ENCODE measurements around the gene TCHP. TPM values are rescaled to one million over a fixed set of nuclear protein-coding genes. Genes with fewer than 3 reads are reported as not detected.
A peak's percentile ranks its signal among the peaks of the same experiment; 100 is the strongest.

The TCHP gene
- total and polyA plus RNA-seq, 2 donors (not counting 1 experiment from before 2014, with no cell fraction given), result 13.4 to 29.4 TPM

DNA sequence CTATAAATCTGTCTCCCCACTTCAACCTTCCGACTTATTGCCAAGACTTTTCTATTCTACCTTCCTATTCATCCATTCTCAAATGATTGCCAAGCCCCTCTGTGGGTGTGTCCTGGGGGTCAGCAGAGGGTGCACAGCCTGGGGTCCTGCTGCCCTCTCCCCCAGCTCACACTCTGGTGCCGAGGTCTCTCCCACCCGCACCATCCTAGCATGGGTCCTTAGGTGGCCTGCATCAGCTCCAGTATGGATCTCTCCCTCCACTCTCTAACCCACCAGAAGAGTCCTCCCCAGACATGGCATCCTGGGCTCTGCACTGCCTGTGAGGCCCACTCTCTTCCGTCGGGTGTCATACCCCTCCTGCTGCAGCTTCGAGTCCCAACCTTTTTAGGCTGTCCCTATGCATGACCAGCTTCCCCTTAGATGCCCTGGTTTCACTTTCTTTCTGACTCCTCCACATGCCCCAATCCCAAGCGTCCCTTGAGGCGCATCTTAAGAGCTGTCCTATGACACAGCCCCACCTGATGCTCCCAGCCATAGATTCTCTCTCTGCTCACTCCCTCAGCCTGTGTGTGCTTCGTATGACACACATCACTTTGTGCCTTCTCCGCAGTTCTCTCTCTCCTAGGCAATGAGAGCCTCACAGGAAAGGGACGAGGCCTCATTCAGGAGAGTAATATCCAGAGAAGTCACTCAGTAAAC lies 52.2 kb downstream of the TCHP start:
- Histone ChIP-seq H3K27ac (ENCODE audit: low read length in 2 of 2) (peak overlapping the region; percentile 24 to 28), H3K27me3 (replicated peaks in 1 of 4; ENCODE audit: control extremely low read depth in 1 of 4, control insufficient read depth in 3 of 4, insufficient read depth in 4 of 4, low read length in 3 of 4) (no peaks in the 10 kb centered on the region), H3K9me3 (ENCODE audit: control extremely low read depth in 1 of 3, control insufficient read depth in 2 of 3, insufficient read depth in 1 of 3, low read length in 2 of 3) (no peaks in the 10 kb centered on the region), H4K20me1 (ENCODE audit: control insufficient read depth, insufficient read depth, low read length, poor library complexity, severe bottlenecking) (no peaks in the 10 kb centered on the region), H3K4me2 (replicated peaks; ENCODE audit: low read depth, low read length, poor library complexity, severe bottlenecking) (no peak overlapping the region), H2AFZ (ENCODE audit: insufficient read depth, low read depth, low read length, poor library complexity, severe bottlenecking) (no peak overlapping the region), H3K4me1 (ENCODE audit: control insufficient read depth in 2 of 2, insufficient read depth in 2 of 2, low read length in 2 of 2) (peaks cover 11 to 16% of the 10 kb centered on the region in 2 donors), H3K79me2 (ENCODE audit: control insufficient read depth, insufficient read depth, low read length) (no peaks in the 10 kb centered on the region), H3K36me3 (replicated peaks in 1 of 2; ENCODE audit: control extremely low read depth in 1 of 2, control insufficient read depth in 1 of 2, extremely low read depth in 1 of 2, insufficient read depth in 2 of 2, low read length in 1 of 2) (peaks cover 27 to 85% of the 10 kb centered on the region in 2 experiments), H3K9ac (ENCODE audit: low read length) (no peak overlapping the region), H3K4me3 (ENCODE audit: control extremely low read depth in 1 of 5, extremely low read depth in 1 of 5, insufficient read depth in 1 of 5, low read depth in 2 of 5, low read length in 4 of 5) (no peak overlapping the region)
- intact Hi-C loops (cut with micrococcal nuclease), result no loop called here
- Mint-ChIP-seq H3K4me3 (peak overlapping the region; percentile 8), H3K4me1 (peaks cover 29% of the 10 kb centered on the region), H3K27me3 (no peaks in the 10 kb centered on the region), H3K27ac (peak overlapping the region; percentile 72), H3K9me3 (ENCODE audit: insufficient read depth) (no peaks in the 10 kb centered on the region)
- DNase-seq (peak; percentile 59), ATAC-seq (ENCODE audit: low read depth) (peak; percentile 81)
- ChIA-PET CTCF (interaction anchor here (1.0 to 1.4 kb wide), 3 partner anchors 22 to 479 kb away, joined by 3 read pairs; no protein-coding TSS in a partner anchor), POLR2A (interaction anchor here (1.4 kb wide), 1 partner anchor 21 kb away, joined by 3 read pairs; no protein-coding TSS in a partner anchor)
- WGBS (ENCODE audit: insufficient coverage), result 68% methylated on average over 11 of the region's 11 CpGs
- TF ChIP-seq EZH2 (IDR thresholded peaks at IDR 0.05; ENCODE audit: borderline replicate concordance, insufficient read depth, low read depth, low read length, poor library complexity, severe bottlenecking) (no peak), CTCF (IDR thresholded peaks at IDR 0.05) (no peak)

DNA sequence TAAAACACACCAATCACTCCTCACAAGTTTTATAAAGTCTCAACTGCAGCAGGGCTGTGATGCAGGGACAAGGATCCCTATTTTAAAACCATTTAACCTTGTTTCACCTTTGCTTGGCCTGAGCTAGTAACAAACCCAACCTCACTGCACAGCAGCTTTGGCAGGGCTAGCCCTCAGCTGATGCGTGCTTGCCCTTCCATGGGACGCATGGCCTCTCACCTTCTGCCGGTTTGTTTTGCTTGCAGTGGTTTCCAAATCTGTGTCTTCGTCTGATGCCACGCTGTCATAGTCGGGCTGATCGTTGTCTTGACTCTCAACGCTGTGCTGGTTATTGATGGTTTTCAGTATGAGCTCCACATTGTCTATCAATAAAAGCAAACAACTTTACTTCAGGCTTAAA lies 52.8 kb downstream of the TCHP start:
- Histone ChIP-seq H3K27ac (ENCODE audit: low read length in 2 of 2) (peak overlapping the region in 1 of 2 donors; percentile 24), H3K9ac (ENCODE audit: low read length) (no peak overlapping the region), H3K4me3 (ENCODE audit: control extremely low read depth in 1 of 5, extremely low read depth in 1 of 5, insufficient read depth in 1 of 5, low read depth in 2 of 5, low read length in 4 of 5) (no peak overlapping the region), H3K36me3 (replicated peaks in 1 of 2; ENCODE audit: control extremely low read depth in 1 of 2, control insufficient read depth in 1 of 2, extremely low read depth in 1 of 2, insufficient read depth in 2 of 2, low read length in 1 of 2) (peaks cover 25 to 86% of the 10 kb centered on the region in 2 experiments), H4K20me1 (ENCODE audit: control insufficient read depth, insufficient read depth, low read length, poor library complexity, severe bottlenecking) (no peaks in the 10 kb centered on the region), H3K4me2 (replicated peaks; ENCODE audit: low read depth, low read length, poor library complexity, severe bottlenecking) (no peak overlapping the region), H3K4me1 (ENCODE audit: control insufficient read depth in 2 of 2, insufficient read depth in 2 of 2, low read length in 2 of 2) (peaks cover 6 to 10% of the 10 kb centered on the region in 2 donors), H3K79me2 (ENCODE audit: control insufficient read depth, insufficient read depth, low read length) (no peaks in the 10 kb centered on the region), H3K9me3 (ENCODE audit: control extremely low read depth in 1 of 3, control insufficient read depth in 2 of 3, insufficient read depth in 1 of 3, low read length in 2 of 3) (no peaks in the 10 kb centered on the region), H2AFZ (ENCODE audit: insufficient read depth, low read depth, low read length, poor library complexity, severe bottlenecking) (no peak overlapping the region), H3K27me3 (replicated peaks in 1 of 4; ENCODE audit: control extremely low read depth in 1 of 4, control insufficient read depth in 3 of 4, insufficient read depth in 4 of 4, low read length in 3 of 4) (no peaks in the 10 kb centered on the region)
- TF ChIP-seq CTCF (IDR thresholded peaks at IDR 0.05), result no peak
- no peak for TF ChIP-seq EZH2 (IDR thresholded peaks at IDR 0.05; ENCODE audit: borderline replicate concordance, insufficient read depth, low read depth, low read length, poor library complexity, severe bottlenecking)
- no peaks in the 10 kb centered on the region for H3K9me3 Mint-ChIP-seq (ENCODE audit: insufficient read depth)
- intact Hi-C loops (cut with micrococcal nuclease), result no loop called here
- H3K27ac Mint-ChIP-seq, result peak overlapping the region; percentile 72
- no CpG with 5 or more reads among the region's 8 CpGs for WGBS (ENCODE audit: insufficient coverage)
- ATAC-seq (ENCODE audit: low read depth), result no peak
- DNase-seq, result no peak
- POLR2A ChIA-PET, result interaction anchor here (1.4 kb wide), 1 partner anchor 20 kb away, joined by 3 read pairs; no protein-coding TSS in a partner anchor
- peaks cover 24% of the 10 kb centered on the region for H3K4me1 Mint-ChIP-seq
- CTCF ChIA-PET, result interaction anchor here (1.0 to 1.2 kb wide), 3 partner anchors 20 to 478 kb away, joined by 3 to 5 read pairs (median 3); no protein-coding TSS in a partner anchor
- no peaks in the 10 kb centered on the region for H3K27me3 Mint-ChIP-seq
- no peak overlapping the region for H3K4me3 Mint-ChIP-seq
